ENCODE measurements around the gene MRPL37.

- no peak for TF ChIP-seq POLR2AphosphoS5 (IDR thresholded peaks at IDR 0.05; ENCODE audit: insufficient read depth, low read depth, low read length)
- no peak for TF ChIP-seq CTCF (IDR thresholded peaks at IDR 0.05; ENCODE audit: extremely low read depth in 1 of 2, insufficient read depth in 1 of 2, low read depth in 1 of 2, low read length in 2 of 2)
- TF ChIP-seq POLR2A (IDR thresholded peaks at IDR 0.05; ENCODE audit: low read depth, low read length), result no peak
- TF ChIP-seq MAX (IDR thresholded peaks at IDR 0.05; ENCODE audit: insufficient read depth, insufficient read length), result no peak
- TF ChIP-seq JUN (IDR thresholded peaks at IDR 0.05; ENCODE audit: borderline replicate concordance, insufficient read depth, insufficient read length, low read depth), result no peak
- no peak for TF ChIP-seq GATA2 (IDR thresholded peaks at IDR 0.05; ENCODE audit: insufficient read depth, insufficient read length, low read depth, low read length)
- TF ChIP-seq EZH2 (IDR thresholded peaks at IDR 0.05; ENCODE audit: borderline replicate concordance, low read depth, low read length, severe bottlenecking), result no peak
- no peak for TF ChIP-seq MYC (IDR thresholded peaks at IDR 0.05; ENCODE audit: low read depth, low read length)
These were observed 60.8 kb downstream of the MRPL37 start for GRCh38 chr1:54260810-54261209.

Measured in endothelial cell of umbilical vein (primary cell).